ENCODE data around the gene PRDM16.

PRDM16 gene

GRCh38 chr1:3033040-3033789, 35.8 kb upstream of the PRDM16 start:
- DNase-seq: peak; percentile 39 to 54

DNA sequence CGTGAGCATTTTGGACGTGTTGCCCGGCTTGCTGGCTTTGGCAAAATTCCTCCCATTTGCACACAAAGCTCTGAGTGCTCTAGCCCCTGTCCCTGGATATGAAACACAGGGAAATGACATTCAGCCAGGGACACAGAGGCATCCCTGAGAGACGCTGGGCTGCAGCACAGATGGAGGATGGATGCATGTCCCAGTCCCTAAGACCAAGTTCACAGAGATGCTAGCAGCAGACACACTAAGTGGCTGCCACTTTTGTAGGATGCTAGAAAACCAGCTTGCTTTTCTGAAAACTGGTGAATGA, 35.3 kb upstream of the PRDM16 start:
- no peak for DNase-seq

- no peak for DNase-seq
Observed at GRCh38 chr1:3034162-3034561, 34.8 kb upstream of the PRDM16 start.

DNA sequence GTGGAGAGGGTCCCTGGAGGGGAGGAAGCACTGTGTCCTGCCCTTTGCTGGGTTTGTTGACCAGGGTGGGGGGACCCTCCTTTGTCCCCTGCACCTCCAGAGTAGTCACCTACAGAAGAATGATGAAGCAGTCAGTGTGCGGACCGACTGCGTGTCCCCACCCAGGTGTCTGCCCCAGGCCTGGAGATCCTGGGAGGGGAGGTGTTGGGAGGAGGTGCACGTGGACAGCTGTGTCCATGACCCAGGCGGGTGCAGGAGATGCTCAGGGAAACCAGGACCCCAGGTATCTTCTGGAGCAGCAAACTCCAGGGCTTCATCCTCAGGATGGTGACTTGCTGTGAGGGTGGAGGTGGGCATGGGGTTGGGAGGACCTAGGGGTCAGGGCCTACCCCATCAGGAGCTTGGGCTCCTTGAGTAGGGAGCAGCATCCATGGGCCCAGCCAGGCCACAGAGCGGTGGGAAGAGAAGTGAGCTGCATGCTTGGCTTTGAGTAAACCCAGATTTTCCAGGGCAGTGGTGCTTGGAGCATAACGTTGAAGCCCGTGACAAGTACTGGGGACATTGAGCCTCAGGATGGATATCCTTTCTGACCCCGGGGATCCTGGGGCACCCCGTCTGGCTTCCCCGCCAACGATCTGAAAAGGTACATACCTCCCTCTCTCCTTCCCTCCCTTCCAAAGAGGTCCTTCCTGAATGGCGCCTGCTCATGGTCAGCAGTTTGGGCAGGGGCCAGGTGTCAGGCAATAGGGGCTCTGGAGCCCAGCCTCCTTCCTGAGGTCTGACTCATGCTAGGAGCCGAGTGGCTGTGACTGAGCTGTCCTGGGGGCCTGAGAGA, 34.1 kb upstream of the PRDM16 start:
- no peak for DNase-seq

DNA sequence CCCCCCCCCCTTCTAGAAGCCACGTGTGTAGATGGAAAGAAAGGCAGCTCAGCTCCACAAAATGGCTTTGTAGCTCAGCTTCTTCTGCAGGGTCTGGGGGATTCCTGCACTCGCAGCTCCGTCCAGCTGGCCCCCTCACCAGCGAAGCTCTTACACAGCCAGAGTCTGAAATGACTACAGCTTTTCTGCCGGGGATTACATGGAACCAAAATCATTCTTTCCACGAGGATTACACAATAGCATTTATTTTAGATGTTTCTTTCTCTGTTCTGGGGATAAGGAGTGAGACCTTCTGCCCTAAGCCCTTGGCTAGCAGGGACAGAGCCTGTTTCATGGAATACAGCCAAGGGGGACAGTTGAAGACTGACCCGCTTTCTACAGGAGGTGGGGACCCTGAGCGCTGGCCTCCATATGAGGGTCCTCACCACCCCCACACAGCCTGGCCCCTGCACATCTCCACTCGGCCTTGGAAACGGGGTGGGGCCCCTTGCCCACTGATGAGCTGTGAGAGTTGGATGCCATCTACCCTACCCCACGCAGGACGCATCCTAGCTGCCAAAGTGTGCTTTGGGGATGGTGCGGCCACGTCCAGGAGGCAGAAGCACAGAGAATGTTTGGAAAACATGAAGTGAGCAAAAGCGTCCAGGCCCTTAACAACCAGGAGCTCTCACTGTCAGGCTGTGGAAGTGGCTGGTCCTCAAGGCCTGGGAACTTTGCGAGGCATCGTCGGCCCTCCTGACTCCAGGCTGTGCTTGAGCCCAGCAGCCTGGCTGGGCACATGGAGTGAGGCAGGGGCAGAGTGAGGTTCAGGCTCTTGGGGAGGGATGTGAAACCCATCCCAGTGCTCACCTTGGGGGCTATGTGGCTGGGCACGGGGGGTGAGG, 33.2 kb upstream of the PRDM16 start:
- DNase-seq: no peak

GRCh38 chr1:3036447-3037280, 32.3 kb upstream of the PRDM16 start:
- no peak for DNase-seq

DNA sequence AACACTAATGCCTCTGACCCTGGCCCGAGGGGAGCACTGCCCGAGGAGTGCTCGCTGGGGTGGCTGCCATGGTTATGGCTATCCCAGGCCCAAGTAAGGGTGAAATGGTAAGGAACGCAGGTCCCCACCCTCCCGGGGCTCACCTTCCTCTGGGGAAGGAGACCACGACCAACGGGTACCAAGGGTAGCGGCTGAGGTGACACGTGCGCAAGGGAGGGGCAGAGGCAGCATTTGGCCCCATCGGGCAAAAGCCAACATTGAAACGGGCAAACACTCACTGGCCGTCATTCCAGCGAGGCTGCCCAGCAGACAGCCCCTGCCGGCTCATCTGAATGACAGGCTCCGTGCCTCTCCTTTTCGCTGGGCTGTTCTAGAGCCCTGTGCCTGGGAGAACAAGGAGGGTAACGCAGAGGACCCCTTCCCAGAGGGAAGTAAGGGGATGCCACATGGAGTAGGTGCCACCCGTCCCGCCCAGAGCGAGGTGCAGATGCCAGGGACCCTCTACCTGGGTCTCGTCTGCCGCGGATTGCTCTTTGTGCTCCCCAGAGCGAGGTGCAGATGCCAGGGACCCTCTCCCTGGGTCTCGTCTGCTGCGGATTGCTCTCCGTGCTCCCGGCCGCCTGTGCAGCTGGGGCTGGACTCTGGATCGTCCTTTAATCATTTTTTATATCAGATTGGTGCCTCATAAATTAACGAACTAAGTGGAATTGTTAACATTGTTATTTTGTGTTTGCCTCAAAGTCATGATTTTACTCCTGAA, 31.5 kb upstream of the PRDM16 start:
- DNase-seq: no peak

GRCh38 chr1:3038113-3038551, 30.9 kb upstream of the PRDM16 start:
- no peak for DNase-seq

- no peak for DNase-seq
Observed at GRCh38 chr1:3038571-3039181, 30.3 kb upstream of the PRDM16 start.

GRCh38 chr1:3040004-3040403, 29.0 kb upstream of the PRDM16 start:
- DNase-seq: no peak

- DNase-seq: no peak
Observed at GRCh38 chr1:3042481-3042880, 26.5 kb upstream of the PRDM16 start.

- DNase-seq: no peak
Observed at GRCh38 chr1:3049164-3049563, 19.8 kb upstream of the PRDM16 start.

GRCh38 chr1:3049905-3050304, 19.1 kb upstream of the PRDM16 start:
- no peak for DNase-seq

DNA sequence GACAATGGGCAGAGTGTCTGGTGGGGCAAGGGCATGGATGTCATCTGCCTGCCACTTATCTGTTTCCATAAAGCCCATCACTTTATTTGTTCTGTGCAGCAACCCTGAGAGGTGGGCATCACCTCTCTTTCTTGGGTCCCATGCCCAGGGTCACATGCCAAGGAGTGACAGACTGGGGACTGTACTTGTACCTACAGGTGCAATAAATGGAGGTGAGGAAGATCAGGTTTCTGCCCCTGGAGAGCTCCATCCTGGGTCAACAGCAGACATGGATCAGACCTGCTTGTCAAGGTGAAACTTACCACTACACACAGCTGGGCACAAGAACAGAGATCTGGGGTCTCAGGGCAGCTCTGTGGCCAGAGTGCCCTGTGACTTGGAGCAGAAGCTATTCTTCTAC, 18.4 kb upstream of the PRDM16 start:
- DNase-seq: no peak

DNA sequence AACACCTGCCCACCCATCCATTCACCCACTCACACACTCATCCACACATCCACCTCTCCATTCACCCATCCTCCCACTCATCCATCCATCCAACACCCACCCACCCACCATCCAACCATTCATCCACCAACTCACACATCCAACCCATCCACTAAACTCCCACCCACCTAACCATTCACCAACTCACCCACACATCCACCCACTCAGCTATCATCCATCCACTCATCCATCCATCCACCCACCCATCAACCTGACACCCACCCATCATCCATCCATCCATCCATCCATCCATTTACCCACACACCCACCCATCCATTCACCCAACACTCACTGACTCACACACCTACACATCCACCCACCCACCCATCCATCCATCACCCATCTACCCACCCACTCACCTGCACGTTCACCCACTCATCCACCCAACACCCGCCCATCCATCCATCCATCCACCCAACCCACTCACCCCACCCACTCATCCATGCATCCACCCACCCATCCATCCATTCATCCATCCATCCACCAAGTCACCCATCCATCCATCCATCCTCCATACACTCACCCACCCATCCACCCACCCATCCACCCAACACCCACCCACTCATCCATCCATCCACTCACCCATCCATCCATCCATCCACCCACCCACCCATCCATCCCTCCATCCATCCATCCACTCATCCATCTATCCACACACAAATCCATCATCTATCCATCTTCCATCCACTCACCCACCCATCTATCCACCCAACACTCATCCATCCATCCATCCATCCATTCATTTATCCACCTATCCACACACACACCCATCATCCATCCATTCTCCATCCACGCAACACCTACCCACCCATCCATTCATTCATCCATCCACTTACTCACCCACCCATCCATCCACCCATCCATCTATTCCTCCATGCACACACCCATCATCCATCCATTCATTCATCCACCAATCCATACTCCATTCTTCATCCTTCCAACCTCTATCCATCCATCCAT, 17.4 kb upstream of the PRDM16 start:
- no peak for DNase-seq

- no peak for DNase-seq
Observed at GRCh38 chr1:3052501-3052900, 16.5 kb upstream of the PRDM16 start.

GRCh38 chr1:3053366-3053980, 15.5 kb upstream of the PRDM16 start:
- DNase-seq: no peak

DNA sequence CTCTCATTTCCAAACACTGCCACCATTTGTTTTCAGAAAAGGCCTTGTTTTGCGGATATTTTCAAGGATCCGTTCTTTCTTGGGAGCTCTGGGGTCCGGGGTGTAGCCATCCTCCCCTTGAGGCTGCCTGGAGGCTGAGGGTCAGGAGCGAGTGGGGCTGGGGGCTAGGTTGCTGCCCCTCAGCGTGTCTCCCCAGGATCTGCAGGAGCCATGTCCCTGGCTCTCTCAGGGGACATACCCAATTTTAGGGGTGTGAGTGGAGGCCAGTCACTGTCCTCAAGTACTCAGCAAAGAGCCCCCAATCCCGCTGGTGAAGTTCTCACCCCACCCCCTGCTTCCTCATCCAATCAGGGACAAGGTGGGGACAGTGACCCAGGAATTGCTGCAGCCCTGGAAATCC, 15.0 kb upstream of the PRDM16 start:
- no peak for DNase-seq

DNA sequence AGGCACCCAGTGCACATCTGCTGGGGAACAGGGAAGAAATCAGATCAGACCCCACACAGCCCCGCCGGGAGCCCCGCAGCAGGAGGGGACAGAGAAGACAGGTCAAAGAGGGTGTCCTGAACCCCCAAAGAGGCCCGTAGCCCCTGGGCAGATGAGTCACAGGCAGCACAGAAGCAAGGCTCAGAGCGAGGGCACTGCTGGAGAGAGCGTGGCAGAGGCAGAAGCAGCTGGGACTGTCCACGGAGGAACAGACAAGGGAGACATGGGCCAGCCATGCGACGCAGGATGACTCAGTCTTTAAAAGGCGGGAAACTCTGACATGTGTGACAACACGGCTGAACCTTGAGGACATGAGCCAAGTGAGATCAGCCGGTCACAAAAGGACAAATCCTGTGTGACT, 14.5 kb upstream of the PRDM16 start:
- no peak for DNase-seq

GRCh38 chr1:3055051-3055450, 14.0 kb upstream of the PRDM16 start:
- no peak for DNase-seq

Data from CD4-positive, alpha-beta T cell treated with Interleukin-4 for 1 hour (primary cell).